GM12878 (cell line): Measurements from ENCODE around the gene MOGAT1.

Experiments
- BRCA1 ChIP-seq: IDR thresholded peaks from 2 replicates; pipeline ENCODE4 v1.6.1; 2011; ENCODE audit warnings: low read depth, low read length, improper control_type of control experiment
- HDAC2 ChIP-seq: fragments of 200-600 bp; sonication (generic); IDR thresholded peaks from 2 replicates; pipeline ENCODE4 v1.6.1; 2017
- JUNB ChIP-seq: IDR thresholded peaks from 2 replicates; pipeline ENCODE4 v1.6.1; 2016; ENCODE audit warnings: antibody characterized with exemption, mild to moderate bottlenecking
- PKNOX1 ChIP-seq: fragments of 450-650 bp; IDR thresholded peaks from 2 replicates; pipeline ENCODE4 v1.6.1; 2016; ENCODE audit warnings: mild to moderate bottlenecking
- POLR2AphosphoS5 ChIP-seq: IDR thresholded peaks from 2 replicates; pipeline ENCODE4 v1.6.1; 2011; ENCODE audit warnings: mild to moderate bottlenecking, low read length, inconsistent platforms
- SREBF2 ChIP-seq: IDR thresholded peaks from 2 replicates; pipeline ENCODE4 v1.6.1; 2012; ENCODE audit warnings: mild to moderate bottlenecking, low read length

- TF ChIP-seq SREBF2 (no peak), BRCA1 (no peak), PKNOX1 (no peak), HDAC2 (no peak), JUNB (no peak), POLR2AphosphoS5 (no peak)
Measured at GRCh38 chr2:222643134-222643533, 28.3 kb upstream of the MOGAT1 start.
